NT2/D1 (cell line): ENCODE results near the gene CACNA2D3.

Experiments
- DNase-seq: peaks from one replicate; pipeline ENCODE4 v3.0.0-alpha.2; 2011; ENCODE audit warnings: low read depth, low spot score
- H3K27me3 ChIP-seq: 2 replicates; pipeline ENCODE4 v1.6.0; 2011; ENCODE audit warnings: mild to moderate bottlenecking; ENCODE audit not compliant: insufficient read length, insufficient read depth
- H3K36me3 ChIP-seq: 2 replicates; pipeline ENCODE4 v1.6.1; 2011; ENCODE audit warnings: mild to moderate bottlenecking, low read length, mixed read lengths; ENCODE audit not compliant: insufficient read depth, insufficient read length
- H3K4me1 ChIP-seq: 2 replicates; pipeline ENCODE4 v1.5.1; 2011; ENCODE audit not compliant: insufficient read depth, insufficient read length
- H3K4me3 ChIP-seq: 2 replicates; pipeline ENCODE4 v1.5.1; 2011; ENCODE audit warnings: low read depth; ENCODE audit not compliant: insufficient read length
- H3K9ac ChIP-seq: 2 replicates; pipeline ENCODE4 v1.6.0; 2011; ENCODE audit warnings: low read depth; ENCODE audit not compliant: insufficient read length
- H3K9me3 ChIP-seq: 2 replicates; pipeline ENCODE4 v1.5.1; 2011; ENCODE audit warnings: mild to moderate bottlenecking, low read length; ENCODE audit not compliant: insufficient read depth
- SUZ12 ChIP-seq: IDR thresholded peaks from 2 replicates; pipeline ENCODE4 v1.6.1; 2011; ENCODE audit not compliant: insufficient read length, insufficient read depth; ENCODE audit errors: extremely low read depth
- YY1 ChIP-seq: IDR thresholded peaks from 2 replicates; pipeline ENCODE4 v1.6.1; 2011; ENCODE audit not compliant: insufficient read length, insufficient read depth
- ZNF274 ChIP-seq: IDR thresholded peaks from 2 replicates; pipeline ENCODE4 v1.6.1; 2011; ENCODE audit warnings: mild to moderate bottlenecking, low read depth, low read length

CACNA2D3 gene

DNA sequence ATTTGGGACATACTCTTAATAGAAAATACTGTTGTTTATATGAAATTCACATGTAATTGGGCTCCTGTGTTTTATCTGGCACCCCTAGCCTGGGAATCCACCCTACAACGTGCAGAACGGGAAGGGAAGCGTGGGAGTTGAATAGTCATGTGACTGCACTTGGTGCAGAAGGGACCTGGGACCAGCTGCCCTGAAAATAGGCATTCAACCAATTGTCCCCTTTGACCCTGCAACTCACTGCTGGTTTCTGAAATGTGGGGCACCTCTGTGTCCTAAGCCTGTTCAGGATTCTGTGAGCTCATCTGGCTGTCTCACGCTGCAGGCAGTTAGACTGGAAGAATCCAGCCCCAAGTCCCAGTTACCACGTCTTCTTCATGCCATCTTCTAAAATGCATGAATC is 79.7 kb downstream of the CACNA2D3 start:
- no peaks in the 10 kb centered on the region for H3K27me3 ChIP-seq
- H3K4me1 ChIP-seq = peaks cover 5% of the 10 kb centered on the region
- H3K9me3 ChIP-seq = no peaks in the 10 kb centered on the region
- TF ChIP-seq ZNF274 (no peak), SUZ12 (no peak), YY1 (no peak)
- H3K9ac ChIP-seq = no peak overlapping the region
- no peaks in the 10 kb centered on the region for H3K36me3 ChIP-seq
- no peak overlapping the region for H3K4me3 ChIP-seq
- no peak for DNase-seq

DNA sequence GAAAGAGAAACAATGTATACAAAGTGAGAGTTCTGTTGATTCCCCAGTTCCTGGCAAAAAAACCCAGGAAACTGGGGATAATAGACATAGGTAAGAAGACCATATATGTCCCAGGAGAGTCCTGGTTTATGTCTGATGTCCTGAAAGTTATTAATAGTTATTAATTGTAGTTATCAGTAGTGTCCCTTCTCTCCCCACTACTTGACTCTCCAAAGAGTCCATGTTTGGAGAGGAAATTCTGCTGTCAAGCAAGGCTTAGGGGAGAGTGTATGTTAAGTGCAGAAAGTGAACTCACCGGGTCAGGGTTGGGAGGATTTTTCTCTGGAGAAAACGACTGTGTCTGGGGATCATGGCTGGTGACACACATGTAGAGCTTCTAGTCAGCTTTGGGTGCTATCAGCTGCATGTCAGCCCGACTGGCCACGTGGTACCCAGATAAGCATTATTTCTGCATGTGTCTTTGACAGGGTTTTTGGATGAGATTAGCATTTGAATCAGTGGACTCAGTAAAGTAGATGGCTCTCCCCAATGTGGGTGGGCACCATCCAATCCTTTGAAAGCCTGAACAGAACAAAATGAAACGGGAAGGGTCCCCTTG is 80.4 kb downstream of the CACNA2D3 start:
- Histone ChIP-seq H3K36me3 (no peaks in the 10 kb centered on the region), H3K4me1 (peaks cover 5% of the 10 kb centered on the region), H3K9ac (no peak overlapping the region), H3K4me3 (no peak overlapping the region), H3K27me3 (no peaks in the 10 kb centered on the region), H3K9me3 (no peaks in the 10 kb centered on the region)
- TF ChIP-seq ZNF274 (no peak), YY1 (no peak), SUZ12 (no peak)
- no peak for DNase-seq

DNA sequence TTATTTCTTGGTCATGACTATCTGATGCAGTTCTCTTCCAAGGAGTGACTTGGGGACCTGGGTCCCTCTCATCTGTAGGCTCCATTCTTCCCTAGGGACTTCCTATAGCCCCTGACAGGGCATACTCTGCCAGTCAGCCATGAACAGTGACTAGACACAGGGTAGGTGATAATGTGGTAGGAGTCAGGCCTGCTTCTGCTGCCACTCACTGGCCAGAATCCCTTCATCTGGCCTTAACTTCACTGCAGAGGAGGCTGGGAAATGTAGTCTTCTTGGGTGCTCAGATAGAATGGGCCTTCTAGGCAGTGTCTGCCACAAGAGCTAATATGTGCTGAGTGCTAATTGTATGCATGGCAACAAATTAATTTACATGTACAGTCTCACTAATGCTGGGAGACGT is 84.5 kb downstream of the CACNA2D3 start:
- DNase-seq = no peak
- H3K4me1 ChIP-seq = no peaks in the 10 kb centered on the region
- no peak overlapping the region for H3K9ac ChIP-seq
- H3K27me3 ChIP-seq = no peaks in the 10 kb centered on the region
- no peak for TF ChIP-seq ZNF274
- no peak for TF ChIP-seq YY1
- no peak for TF ChIP-seq SUZ12
- peaks cover 13% of the 10 kb centered on the region for H3K9me3 ChIP-seq
- no peaks in the 10 kb centered on the region for H3K36me3 ChIP-seq
- no peak overlapping the region for H3K4me3 ChIP-seq

DNA sequence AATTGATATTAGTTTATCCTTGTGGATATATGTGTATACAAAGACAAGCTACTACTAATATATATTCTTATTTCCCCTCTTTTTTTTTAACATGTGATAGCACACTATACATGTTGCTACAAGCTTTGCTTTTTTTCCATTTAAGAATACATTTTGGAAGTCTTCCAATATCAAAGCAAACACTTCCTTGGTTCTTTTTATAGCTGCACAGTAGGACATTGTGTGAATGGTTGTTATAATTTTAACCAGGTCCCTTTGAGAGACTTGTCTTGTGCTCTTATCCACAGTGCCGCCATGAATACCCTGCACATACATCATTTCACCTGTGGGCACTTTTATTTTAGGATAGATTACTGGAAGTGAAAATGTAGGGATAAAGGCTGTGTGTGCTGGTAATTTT is 88.7 kb downstream of the CACNA2D3 start:
- no peak for DNase-seq
- Histone ChIP-seq H3K9ac (no peak overlapping the region), H3K9me3 (peaks cover 33% of the 10 kb centered on the region), H3K4me3 (no peak overlapping the region), H3K36me3 (no peaks in the 10 kb centered on the region), H3K27me3 (no peaks in the 10 kb centered on the region), H3K4me1 (peaks cover 3% of the 10 kb centered on the region)
- TF ChIP-seq YY1 = no peak
- TF ChIP-seq SUZ12 = no peak
- no peak for TF ChIP-seq ZNF274

DNA sequence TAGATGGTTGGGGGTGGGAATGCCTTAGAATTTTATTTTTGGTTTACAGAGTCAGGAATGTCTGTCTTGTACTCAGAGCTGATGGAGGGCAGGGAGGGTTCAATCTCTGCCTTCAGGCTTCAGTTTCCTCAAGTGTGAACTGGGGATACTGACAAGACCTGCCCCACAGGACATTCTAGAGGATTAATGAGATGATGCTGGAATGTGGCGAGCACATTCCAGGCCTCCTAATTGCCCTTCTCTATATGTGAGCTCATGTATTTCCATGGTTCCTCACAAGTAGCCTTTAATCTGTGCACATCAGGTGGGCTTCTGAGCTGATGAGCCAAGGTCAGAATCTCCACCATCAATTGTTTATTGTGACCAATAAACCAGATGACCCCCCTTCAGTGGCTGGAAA is 90.4 kb downstream of the CACNA2D3 start:
- H3K4me3 ChIP-seq = no peak overlapping the region
- H3K4me1 ChIP-seq = peaks cover 3% of the 10 kb centered on the region
- no peak overlapping the region for H3K9ac ChIP-seq
- H3K9me3 ChIP-seq = peaks cover 33% of the 10 kb centered on the region
- no peak for TF ChIP-seq ZNF274
- no peak for TF ChIP-seq SUZ12
- no peaks in the 10 kb centered on the region for H3K36me3 ChIP-seq
- no peak for DNase-seq
- H3K27me3 ChIP-seq = no peaks in the 10 kb centered on the region

DNA sequence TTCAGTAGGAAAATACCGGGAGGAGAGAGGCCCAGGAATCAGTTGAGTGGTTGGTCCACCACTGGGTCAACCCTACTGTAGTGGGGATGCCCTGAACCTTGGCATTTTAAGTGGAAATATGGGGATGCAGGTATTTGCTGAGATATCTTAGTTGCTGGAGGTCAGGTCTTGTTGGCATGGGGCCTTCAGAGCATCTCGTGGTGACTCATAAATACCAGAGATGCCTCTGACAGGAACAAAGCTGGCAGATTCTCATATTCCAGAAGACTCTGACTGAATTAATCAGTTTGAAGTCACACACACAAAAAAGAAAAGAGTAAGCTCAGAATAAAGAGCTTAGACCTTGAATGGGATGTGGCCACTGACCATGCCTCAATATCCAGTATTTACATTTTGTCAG is 91.6 kb downstream of the CACNA2D3 start:
- TF ChIP-seq YY1 (no peak), ZNF274 (no peak), SUZ12 (no peak)
- Histone ChIP-seq H3K9ac (no peak overlapping the region), H3K4me3 (no peak overlapping the region), H3K4me1 (peaks cover 3% of the 10 kb centered on the region), H3K27me3 (no peaks in the 10 kb centered on the region), H3K9me3 (peaks cover 33% of the 10 kb centered on the region), H3K36me3 (no peaks in the 10 kb centered on the region)
- no peak for DNase-seq

DNA sequence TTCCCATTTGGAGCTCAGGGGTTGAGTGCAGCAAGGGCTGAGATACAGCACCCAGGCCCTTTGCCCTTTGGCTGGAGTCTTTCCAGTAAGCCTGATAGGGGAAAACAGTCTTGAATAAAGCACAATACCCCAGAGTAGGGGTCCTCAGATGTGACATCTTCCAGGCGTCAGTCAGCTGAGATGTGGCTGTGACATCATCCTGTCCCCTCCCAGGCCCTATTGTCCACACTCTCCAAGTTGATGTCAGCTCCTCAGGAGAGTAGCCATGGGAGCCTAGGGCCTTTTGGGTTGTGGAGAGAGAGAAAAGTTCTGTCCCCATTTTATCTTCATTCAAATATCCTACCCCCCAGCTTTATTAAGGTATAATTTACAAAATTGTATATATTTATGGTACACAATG is 92.5 kb downstream of the CACNA2D3 start:
- no peak overlapping the region for H3K9ac ChIP-seq

More for the DNA sequence above, 92.5 kb downstream of the CACNA2D3 start:
- no peaks in the 10 kb centered on the region for H3K27me3 ChIP-seq
- H3K4me3 ChIP-seq = no peak overlapping the region
- DNase-seq = no peak
- peaks cover 3% of the 10 kb centered on the region for H3K4me1 ChIP-seq
- peaks cover 33% of the 10 kb centered on the region for H3K9me3 ChIP-seq
- no peaks in the 10 kb centered on the region for H3K36me3 ChIP-seq
- TF ChIP-seq SUZ12 = no peak
- no peak for TF ChIP-seq YY1
- TF ChIP-seq ZNF274 = no peak
